Ectodermal cell (in vitro differentiated cells): Measurements from ENCODE around the gene STARD9.
A peak's percentile ranks its signal among the peaks of the same experiment; 100 is the strongest.
"Not testable (repeated sequence)": the region's sequence is repeated elsewhere in the genome, so short reads cannot be mapped to it uniquely, and the experiment has no call there.

Source experiments
- H3K27ac ChIP-seq: 2 replicates; pipeline ENCODE4 v1.7.0; 2013; ENCODE audit warnings: mild to moderate bottlenecking, low read depth, low read length; ENCODE audit not compliant: insufficient read depth, poor library complexity, severe bottlenecking
- H3K27me3 ChIP-seq: 2 replicates; pipeline ENCODE4 v1.7.0; 2013; ENCODE audit warnings: mild to moderate bottlenecking, low read length; ENCODE audit not compliant: insufficient read depth, control insufficient read depth, poor library complexity, severe bottlenecking
- H3K36me3 ChIP-seq: one replicate; pipeline ENCODE4 v1.7.0; 2013; ENCODE audit warnings: low read length; ENCODE audit not compliant: control insufficient read depth, insufficient read depth
- H3K4me1 ChIP-seq: one replicate; pipeline ENCODE4 v1.7.0; 2013; ENCODE audit warnings: low read length; ENCODE audit not compliant: control insufficient read depth, insufficient read depth
- H3K4me3 ChIP-seq: 2 replicates; pipeline ENCODE4 v1.7.0; 2013; ENCODE audit warnings: low read depth, low read length, control low read depth; ENCODE audit not compliant: insufficient read depth
- H3K9me3 ChIP-seq: 2 replicates; pipeline ENCODE4 v1.7.0; 2013; ENCODE audit warnings: mild to moderate bottlenecking, low read length, moderate library complexity; ENCODE audit not compliant: control insufficient read depth
- WGBS, 2 experiments: methylation state at CpG; one replicate each; pipeline ENCODE4 v1.1.7; 2013; ENCODE audit warnings: missing lambda C conversion rate in 2 of 2; 5-methylcytosine and 5-hydroxymethylcytosine counted together

STARD9 gene

DNA sequence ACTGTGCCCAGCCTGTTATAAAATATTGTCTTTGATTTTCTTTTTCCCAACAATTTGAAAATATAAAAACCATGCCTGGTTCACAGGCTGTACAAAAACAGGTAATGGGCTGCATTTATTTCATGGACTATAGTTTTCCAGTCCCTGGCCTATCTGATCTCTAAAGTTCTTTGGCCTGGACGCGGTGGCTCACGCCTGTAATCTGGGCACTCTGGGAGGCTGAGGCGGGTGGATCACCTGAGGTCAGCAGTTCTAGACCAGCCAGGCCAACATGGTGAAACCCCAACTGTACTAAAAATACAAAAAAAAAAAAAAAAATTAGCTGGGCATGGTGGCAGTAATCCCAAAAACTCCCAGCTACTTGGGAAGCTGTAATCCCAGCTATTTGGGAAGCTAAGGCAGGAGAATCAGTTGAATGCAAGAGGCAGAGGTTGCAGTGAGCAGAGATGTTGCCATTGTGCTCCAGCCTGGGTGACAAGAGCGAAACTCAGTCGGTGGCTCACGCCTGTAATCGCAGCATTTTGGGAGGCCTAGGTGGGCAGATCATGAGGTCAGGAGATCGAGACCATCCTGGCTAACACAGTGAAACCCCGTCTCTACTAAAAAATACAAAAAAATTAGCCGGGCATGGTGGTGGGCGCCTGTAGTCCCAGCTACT lies 18.7 kb upstream of the STARD9 start:
- peaks cover 14% of the 10 kb centered on the region for H3K36me3 ChIP-seq
- H3K4me1 ChIP-seq, H3K9me3 ChIP-seq, H3K27ac ChIP-seq, H3K4me3 ChIP-seq, H3K27me3 ChIP-seq: not testable (repeated sequence)
- WGBS, 2 experiments, result 96 to 97% methylated on average over 11 to 12 of the region's 12 CpGs

DNA sequence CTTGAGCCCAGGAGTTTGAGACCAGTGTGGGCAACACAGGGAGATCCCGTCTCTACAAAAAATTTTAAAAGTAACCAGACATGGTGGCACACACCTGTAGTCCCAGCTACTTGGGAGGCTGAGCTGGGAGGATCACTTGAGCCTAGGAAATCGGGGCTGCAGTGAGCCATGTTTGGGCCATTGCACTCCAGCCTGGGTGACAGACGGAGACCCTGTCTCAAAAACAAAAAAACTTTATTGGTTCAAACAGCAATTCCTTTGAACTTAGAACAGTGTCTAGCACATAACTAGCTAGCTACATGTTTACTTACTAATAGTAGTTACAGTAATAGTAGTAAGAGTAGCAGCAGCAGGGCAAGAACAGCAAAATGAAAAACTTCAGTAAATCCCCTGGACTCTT lies 16.7 kb upstream of the STARD9 start:
- Histone ChIP-seq H3K36me3 (peaks cover 15% of the 10 kb centered on the region), H3K27ac (no peak overlapping the region), H3K4me3 (no peak overlapping the region), H3K27me3 (no peaks in the 10 kb centered on the region), H3K4me1 (no peaks in the 10 kb centered on the region), H3K9me3 (no peaks in the 10 kb centered on the region)
- WGBS, 2 experiments, result 94 to 98% methylated on average over 3 of the region's 3 CpGs

DNA sequence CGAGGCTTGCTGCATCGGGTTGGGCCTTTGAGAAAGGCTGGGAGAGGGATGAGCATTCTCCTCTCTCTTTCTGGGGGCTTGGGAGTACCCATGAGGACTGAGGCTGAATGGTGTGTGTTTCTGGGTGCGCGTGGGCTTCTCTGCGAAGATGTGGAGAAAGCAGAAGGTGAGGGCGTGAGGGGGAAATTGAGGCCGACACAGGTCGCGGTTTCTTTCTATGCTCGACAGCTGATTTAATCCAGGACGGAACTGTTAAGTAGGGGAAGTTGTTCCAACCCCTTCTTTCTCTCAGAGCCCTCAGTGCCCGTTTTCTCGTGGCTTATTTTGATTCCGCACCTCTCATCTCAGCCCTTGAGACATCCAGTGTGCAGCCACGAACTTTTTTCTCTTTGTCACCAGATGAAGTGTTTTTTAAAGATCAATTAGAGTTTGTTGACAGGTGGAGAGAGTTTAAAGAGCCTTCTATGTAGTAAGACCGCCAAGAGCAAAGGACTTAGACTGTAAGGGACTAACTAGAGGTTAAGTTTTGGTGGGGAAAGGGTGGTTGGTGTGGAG lies 711 bp downstream of the STARD9 start:
- Histone ChIP-seq H3K4me1 (peaks cover 2% of the 10 kb centered on the region), H3K27me3 (peaks cover 21% of the 10 kb centered on the region), H3K4me3 (peak overlapping the region; percentile 58), H3K9me3 (no peaks in the 10 kb centered on the region), H3K27ac (no peak overlapping the region), H3K36me3 (no peaks in the 10 kb centered on the region)
- 14 to 17% methylated on average over 16 of the region's 16 CpGs for WGBS, 2 experiments

DNA sequence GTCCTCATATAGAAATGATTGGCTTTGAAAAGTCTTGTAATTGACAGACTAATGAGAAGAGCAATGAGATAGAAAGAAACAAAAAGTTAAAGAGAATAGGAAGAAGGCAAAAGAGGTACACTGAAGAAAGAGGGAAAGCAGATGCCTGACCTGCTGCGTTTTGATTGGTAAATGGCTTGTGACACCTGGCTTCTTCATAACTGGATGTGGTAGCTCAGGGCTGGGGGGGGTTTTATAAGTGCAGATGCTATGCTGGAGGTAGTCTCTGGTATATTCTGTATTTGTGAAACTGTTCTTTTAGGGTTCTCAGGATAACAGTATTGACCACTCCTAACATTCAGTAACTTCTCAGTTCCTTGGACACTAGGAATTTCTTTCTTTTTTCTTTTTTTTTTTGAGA lies 1.4 kb downstream of the STARD9 start:
- Histone ChIP-seq H3K4me1 (peaks cover 8% of the 10 kb centered on the region), H3K27ac (no peak overlapping the region), H3K4me3 (no peak overlapping the region), H3K9me3 (no peaks in the 10 kb centered on the region), H3K36me3 (no peaks in the 10 kb centered on the region), H3K27me3 (peaks cover 24% of the 10 kb centered on the region)
- WGBS, 2 experiments, result 92 to 97% methylated on average over 1 of the region's 1 CpG

DNA sequence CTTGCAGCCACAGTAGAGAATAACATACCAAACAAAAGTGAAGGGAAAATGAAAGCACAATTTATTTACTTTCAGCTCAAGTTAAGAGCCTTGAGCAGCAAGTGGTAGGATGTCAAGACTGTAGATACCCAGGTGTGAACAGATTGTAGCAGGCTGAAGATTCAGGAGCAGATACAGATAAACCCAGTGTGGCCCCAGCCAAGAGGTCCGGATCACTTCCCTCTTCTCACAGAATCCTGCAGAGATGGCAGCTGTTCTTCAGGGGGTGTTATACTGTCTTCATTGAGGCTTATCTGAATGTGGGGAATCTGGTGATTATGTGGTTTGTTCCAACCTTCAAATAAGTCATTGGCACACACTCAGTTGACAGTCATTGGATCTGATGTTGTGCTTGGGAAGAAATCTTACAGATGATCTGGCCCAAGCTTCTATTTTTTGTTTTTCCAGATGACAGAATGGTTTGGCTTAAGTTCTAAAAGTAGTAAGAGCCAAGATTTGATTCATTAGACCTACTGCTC lies 2.2 kb downstream of the STARD9 start:
- H3K27me3 ChIP-seq, result peaks cover 32% of the 10 kb centered on the region
- H3K4me1 ChIP-seq, result peaks cover 15% of the 10 kb centered on the region
- H3K4me3 ChIP-seq, result no peak overlapping the region
- H3K9me3 ChIP-seq, result no peaks in the 10 kb centered on the region
- no peaks in the 10 kb centered on the region for H3K36me3 ChIP-seq
- 94 to 95% methylated on average over 1 of the region's 1 CpG for WGBS, 2 experiments
- no peak overlapping the region for H3K27ac ChIP-seq

DNA sequence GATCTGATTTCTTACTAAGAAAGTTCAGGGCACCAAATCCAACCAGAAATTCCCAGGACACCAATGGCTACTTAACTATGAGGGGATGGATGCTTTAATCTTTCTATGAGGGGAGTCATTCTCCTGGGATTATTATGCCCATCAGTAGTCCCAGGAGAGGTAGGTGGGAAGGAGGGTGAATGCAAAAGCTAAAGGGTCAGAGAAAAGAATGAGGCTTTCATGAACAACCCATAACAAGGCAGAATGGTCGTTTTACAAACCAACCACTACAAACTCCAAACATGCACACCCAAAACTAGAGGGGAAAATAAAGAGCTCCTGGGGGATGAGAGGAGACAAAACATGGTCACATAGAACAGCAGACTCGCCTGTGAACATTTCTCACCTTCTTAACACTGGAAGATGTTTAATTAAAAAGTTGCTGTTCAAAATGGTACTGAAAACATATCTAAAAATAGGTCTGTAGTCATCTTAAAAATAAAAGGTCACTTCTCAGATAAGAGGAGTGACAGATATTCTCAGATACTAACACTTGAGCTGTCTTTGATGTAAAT lies 3.7 kb downstream of the STARD9 start:
- Histone ChIP-seq H3K27me3 (peaks cover 35% of the 10 kb centered on the region), H3K27ac (no peak overlapping the region), H3K4me3 (no peak overlapping the region), H3K9me3 (no peaks in the 10 kb centered on the region), H3K4me1 (peaks cover 30% of the 10 kb centered on the region), H3K36me3 (no peaks in the 10 kb centered on the region)
- WGBS, 2 experiments, result 62 to 83% methylated on average over 2 of the region's 2 CpGs

DNA sequence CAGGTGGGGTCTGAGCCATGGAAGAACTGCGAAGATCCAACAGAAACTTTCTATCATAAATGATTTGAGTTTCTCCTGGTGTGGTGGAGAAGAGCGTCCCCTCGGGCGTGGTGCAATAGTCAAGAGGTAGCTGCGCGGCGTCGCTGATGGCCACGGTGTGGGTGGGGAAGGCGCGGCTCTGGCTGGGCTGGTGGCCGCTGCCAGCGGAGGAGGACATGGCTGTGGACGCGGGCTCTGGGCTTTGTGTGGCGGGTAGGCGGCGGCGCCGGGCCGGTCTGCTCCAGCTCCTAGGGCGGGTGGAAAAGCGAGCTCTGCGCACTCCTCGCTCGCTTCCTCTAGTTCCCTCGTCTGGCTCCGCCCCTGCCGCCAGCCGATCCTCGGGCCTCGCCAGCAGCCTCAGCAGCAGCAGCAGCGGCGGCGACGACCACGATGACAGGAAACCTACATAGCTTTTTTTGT lies 5.9 kb downstream of the STARD9 start:
- Histone ChIP-seq H3K36me3 (no peaks in the 10 kb centered on the region), H3K4me1 (peaks cover 36% of the 10 kb centered on the region), H3K9me3 (no peaks in the 10 kb centered on the region), H3K4me3 (peak overlapping the region; percentile 31), H3K27ac (no peak overlapping the region), H3K27me3 (peaks cover 33% of the 10 kb centered on the region)
- WGBS, 2 experiments, result 5% methylated on average over 37 of the region's 37 CpGs

DNA sequence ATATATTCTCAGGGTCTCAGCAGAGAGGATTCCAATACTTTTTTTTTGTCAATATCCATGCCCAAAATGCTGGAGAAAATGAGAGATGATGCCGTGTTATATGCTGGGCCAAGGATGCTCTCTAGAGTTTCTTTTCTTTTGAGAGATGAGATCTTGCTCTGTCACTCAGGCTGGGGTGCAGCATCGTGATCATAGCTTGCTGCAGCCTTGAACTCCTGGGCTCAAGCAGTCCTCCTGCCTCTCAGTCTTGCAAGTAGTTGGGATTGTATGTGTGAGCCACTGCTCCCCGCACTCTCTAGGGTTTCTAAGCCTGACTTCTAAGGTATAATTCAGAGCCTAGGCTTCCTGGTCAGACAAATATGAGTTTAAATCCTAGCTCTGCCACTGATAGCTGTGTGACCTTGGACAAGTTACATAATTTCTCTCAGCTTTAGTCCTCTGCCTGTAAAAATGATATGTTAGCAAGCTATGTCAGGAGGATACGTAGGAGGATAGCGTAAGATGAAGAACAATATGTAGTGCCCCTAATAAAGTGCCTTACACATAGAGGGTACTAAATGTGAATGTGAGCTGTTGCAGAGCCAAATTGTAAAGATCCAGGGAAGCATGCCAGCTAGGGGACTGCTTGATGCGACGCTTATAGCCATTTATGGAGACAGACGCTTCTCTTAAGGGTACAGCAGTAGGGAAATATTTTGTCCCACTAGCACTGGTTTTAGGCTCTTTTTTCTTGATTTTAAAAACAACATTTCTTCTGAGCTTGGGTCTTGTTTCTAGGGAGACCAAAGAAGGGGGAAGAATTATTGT lies 7.4 kb downstream of the STARD9 start:
- no peak overlapping the region for H3K27ac ChIP-seq
- H3K4me1 ChIP-seq, result peaks cover 36% of the 10 kb centered on the region
- H3K27me3 ChIP-seq, result peaks cover 20% of the 10 kb centered on the region
- no peaks in the 10 kb centered on the region for H3K9me3 ChIP-seq
- 83 to 88% methylated on average over 8 of the region's 8 CpGs for WGBS, 2 experiments
- no peak overlapping the region for H3K4me3 ChIP-seq
- no peaks in the 10 kb centered on the region for H3K36me3 ChIP-seq

DNA sequence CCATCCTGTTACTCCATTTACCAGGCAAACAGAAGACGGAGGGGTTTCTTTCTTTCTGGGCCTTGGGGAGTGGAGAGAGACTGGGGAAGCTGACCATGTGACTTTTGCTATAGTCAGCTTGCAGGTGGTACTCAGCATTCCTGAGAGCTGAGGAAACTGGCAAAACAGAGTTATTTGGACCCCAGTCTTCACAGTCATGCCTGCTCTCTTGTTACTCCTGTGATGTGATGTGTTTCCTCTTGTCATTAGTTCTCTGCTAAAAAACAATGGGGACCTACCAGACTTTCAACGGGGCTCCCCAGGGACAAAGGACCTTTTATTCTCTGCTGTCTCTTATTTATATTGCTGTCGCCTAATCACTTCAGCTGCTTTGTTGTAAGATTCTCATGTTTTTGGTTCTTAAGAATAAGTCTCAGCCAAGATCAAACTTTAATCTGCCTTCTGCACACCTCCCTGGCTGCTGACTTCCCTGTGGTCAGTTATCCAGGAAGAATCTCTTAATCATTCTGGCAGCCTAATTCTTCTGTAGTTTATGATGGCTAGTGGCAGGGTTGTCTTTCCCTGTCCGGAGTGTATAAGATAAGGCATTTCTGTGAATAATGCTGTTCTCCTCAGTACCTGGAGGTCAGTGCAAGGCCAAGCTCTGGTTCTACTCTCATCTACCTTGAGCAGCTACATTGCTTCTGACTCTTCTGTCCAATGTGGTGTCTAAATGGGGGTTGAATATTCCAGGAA lies 8.8 kb downstream of the STARD9 start:
- Histone ChIP-seq H3K4me3 (no peak overlapping the region), H3K27me3 (peaks cover 20% of the 10 kb centered on the region), H3K4me1 (peaks cover 36% of the 10 kb centered on the region), H3K36me3 (no peaks in the 10 kb centered on the region), H3K9me3 (no peaks in the 10 kb centered on the region), H3K27ac (no peak overlapping the region)
- WGBS, 2 experiments, result 26 to 29% methylated on average over 4 of the region's 4 CpGs
